ENCODE measurements around the gene SMARCAL1. TPM values are rescaled to one million over a fixed set of nuclear protein-coding genes. Genes with fewer than 3 reads are reported as not detected.
A peak's percentile ranks its signal among the peaks of the same experiment; 100 is the strongest.

SMARCAL1 gene
- 10 to 100 TPM in 1 of 4 donors, 1 to 10 TPM in 3; 5.4 to 15.4 (median 8.3) TPM for polyA plus RNA-seq
- long read RNA-seq, donor 1, result 0 reads
- long read RNA-seq, donor 2, partial matches to known transcripts, result 0 of 1 reads
- long read RNA-seq, donor 2, other reads (novel, unspliced or antisense), result 0 of 1 reads
- long read RNA-seq, donor 3, result 0 reads
- long read RNA-seq, donor 4, partial matches to known transcripts, result 0 of 1 reads
- long read RNA-seq, donor 4, other reads (novel, unspliced or antisense), result 0 of 1 reads
- long read RNA-seq, donor 5, partial matches to known transcripts, result 0 of 1 reads
- long read RNA-seq, donor 5, other reads (novel, unspliced or antisense), result 0 of 1 reads
- long read RNA-seq, donor 6, result 0 reads
- long read RNA-seq, donor 7, result 0 reads
- long read RNA-seq, donor 8, partial matches to known transcripts, result 0 of 1 reads
- long read RNA-seq, donor 8, other reads (novel, unspliced or antisense), result 0 of 1 reads
- long read RNA-seq, donor 9, partial matches to known transcripts, result 0 of 1 reads
- long read RNA-seq, donor 9, other reads (novel, unspliced or antisense), result 0 of 1 reads
- long read RNA-seq, donor 10, partial matches to known transcripts, result 9 of 9 reads
- long read RNA-seq, donor 10, other reads (novel, unspliced or antisense), result 0 of 9 reads

GRCh38 chr2:216412022-216412999 lies at the start of gene SMARCAL1:
Gene SMARCAL1, plus strand, starts transcription at chr2:216412484. Its CDS starts 2,221 bp downstream, at chr2:216414705.
- H3K27me3 ChIP-seq (ENCODE audit: control insufficient read depth in 3 of 3, insufficient read depth in 3 of 3, low read length in 3 of 3), result no peaks in the 10 kb centered on the region
- 6 to 7% (median 7%) methylated on average over 53 to 56 of the region's 56 CpGs for WGBS, 3 donors
- DNase-seq, result peak; percentile 99 to 100
- H3K9me3 ChIP-seq (ENCODE audit: control insufficient read depth in 2 of 2, insufficient read depth in 1 of 2, low read depth in 1 of 2, low read length in 1 of 2), result no peaks in the 10 kb centered on the region
- no peak for FAIRE-seq
- peaks cover 0 to 3% (median 3%) of the 10 kb centered on the region in 3 donors for H3K4me1 ChIP-seq (ENCODE audit: control insufficient read depth in 3 of 3, insufficient read depth in 2 of 3, low read depth in 1 of 3, low read length in 2 of 3)
- H3K36me3 ChIP-seq (ENCODE audit: control insufficient read depth in 3 of 3, insufficient read depth in 2 of 3, low read depth in 1 of 3, low read length in 3 of 3), result peaks cover 2 to 16% (median 6%) of the 10 kb centered on the region in 3 donors
- peak within 1 kb of the TSS; percentile 50 to 98 (median 73) for H3K4me3 ChIP-seq (ENCODE audit: low read depth in 1 of 3, low read length in 3 of 3)
- H3K27ac ChIP-seq (ENCODE audit: low read depth in 1 of 3, low read length in 2 of 3), result peak within 1 kb of the TSS; percentile 80 to 94 (median 94)

GRCh38 chr2:216362730-216363129 lies 49.6 kb upstream of the SMARCAL1 start:
- no peak overlapping the region for H3K27ac ChIP-seq (ENCODE audit: low read depth in 1 of 3, low read length in 2 of 3)
- no peak overlapping the region for H3K4me3 ChIP-seq (ENCODE audit: low read depth in 1 of 3, low read length in 3 of 3)
- no peaks in the 10 kb centered on the region for H3K9me3 ChIP-seq (ENCODE audit: control insufficient read depth in 2 of 2, insufficient read depth in 1 of 2, low read depth in 1 of 2, low read length in 1 of 2)
- DNase-seq (peak in 1 of 2 donors; percentile 16), FAIRE-seq (no peak)
- peaks cover 0 to 10% (median 0%) of the 10 kb centered on the region in 3 donors for H3K27me3 ChIP-seq (ENCODE audit: control insufficient read depth in 3 of 3, insufficient read depth in 3 of 3, low read length in 3 of 3)
- no peaks in the 10 kb centered on the region for H3K4me1 ChIP-seq (ENCODE audit: control insufficient read depth in 3 of 3, insufficient read depth in 2 of 3, low read depth in 1 of 3, low read length in 2 of 3)
- 31 to 56% (median 45%) methylated on average over 2 of the region's 2 CpGs for WGBS, 3 donors
- no peaks in the 10 kb centered on the region for H3K36me3 ChIP-seq (ENCODE audit: control insufficient read depth in 3 of 3, insufficient read depth in 2 of 3, low read depth in 1 of 3, low read length in 3 of 3)

- WGBS, 3 donors, result 68 to 78% (median 75%) methylated on average over 3 of the region's 3 CpGs
- DNase-seq (no peak), FAIRE-seq (no peak)
- H3K4me3 ChIP-seq (ENCODE audit: low read depth in 1 of 3, low read length in 3 of 3), result no peak overlapping the region
- H3K27me3 ChIP-seq (ENCODE audit: control insufficient read depth in 3 of 3, insufficient read depth in 3 of 3, low read length in 3 of 3), result peaks cover 0 to 13% (median 0%) of the 10 kb centered on the region in 3 donors
- H3K36me3 ChIP-seq (ENCODE audit: control insufficient read depth in 3 of 3, insufficient read depth in 2 of 3, low read depth in 1 of 3, low read length in 3 of 3), result no peaks in the 10 kb centered on the region
- no peaks in the 10 kb centered on the region for H3K9me3 ChIP-seq (ENCODE audit: control insufficient read depth in 2 of 2, insufficient read depth in 1 of 2, low read depth in 1 of 2, low read length in 1 of 2)
- H3K27ac ChIP-seq (ENCODE audit: low read depth in 1 of 3, low read length in 2 of 3), result no peak overlapping the region
- no peaks in the 10 kb centered on the region for H3K4me1 ChIP-seq (ENCODE audit: control insufficient read depth in 3 of 3, insufficient read depth in 2 of 3, low read depth in 1 of 3, low read length in 2 of 3)
Observed at GRCh38 chr2:216363221-216363620, 49.1 kb upstream of the SMARCAL1 start.

GRCh38 chr2:216365518-216365917 lies 46.8 kb upstream of the SMARCAL1 start:
- Histone ChIP-seq H3K27ac (ENCODE audit: low read depth in 1 of 3, low read length in 2 of 3) (no peak overlapping the region), H3K4me1 (ENCODE audit: control insufficient read depth in 3 of 3, insufficient read depth in 2 of 3, low read depth in 1 of 3, low read length in 2 of 3) (no peaks in the 10 kb centered on the region), H3K27me3 (ENCODE audit: control insufficient read depth in 3 of 3, insufficient read depth in 3 of 3, low read length in 3 of 3) (peaks cover 0 to 22% (median 16%) of the 10 kb centered on the region in 3 donors), H3K9me3 (ENCODE audit: control insufficient read depth in 2 of 2, insufficient read depth in 1 of 2, low read depth in 1 of 2, low read length in 1 of 2) (no peaks in the 10 kb centered on the region), H3K36me3 (ENCODE audit: control insufficient read depth in 3 of 3, insufficient read depth in 2 of 3, low read depth in 1 of 3, low read length in 3 of 3) (no peaks in the 10 kb centered on the region), H3K4me3 (ENCODE audit: low read depth in 1 of 3, low read length in 3 of 3) (no peak overlapping the region)
- no peak for DNase-seq
- 69 to 82% (median 75%) methylated on average over 2 of the region's 2 CpGs for WGBS, 3 donors
- FAIRE-seq, result no peak

- FAIRE-seq (no peak), DNase-seq (no peak)
- Histone ChIP-seq H3K4me1 (ENCODE audit: control insufficient read depth in 3 of 3, insufficient read depth in 2 of 3, low read depth in 1 of 3, low read length in 2 of 3) (peaks cover 0 to 4% (median 3%) of the 10 kb centered on the region in 3 donors), H3K4me3 (ENCODE audit: low read depth in 1 of 3, low read length in 3 of 3) (no peak overlapping the region), H3K27me3 (ENCODE audit: control insufficient read depth in 3 of 3, insufficient read depth in 3 of 3, low read length in 3 of 3) (peaks cover 0 to 34% (median 22%) of the 10 kb centered on the region in 3 donors), H3K9me3 (ENCODE audit: control insufficient read depth in 2 of 2, insufficient read depth in 1 of 2, low read depth in 1 of 2, low read length in 1 of 2) (no peaks in the 10 kb centered on the region), H3K36me3 (ENCODE audit: control insufficient read depth in 3 of 3, insufficient read depth in 2 of 3, low read depth in 1 of 3, low read length in 3 of 3) (no peaks in the 10 kb centered on the region), H3K27ac (ENCODE audit: low read depth in 1 of 3, low read length in 2 of 3) (no peak overlapping the region)
- WGBS, 3 donors, result 26 to 45% (median 42%) methylated on average over 5 of the region's 5 CpGs
Observed at GRCh38 chr2:216366777-216367471, 45.4 kb upstream of the SMARCAL1 start.

GRCh38 chr2:216369821-216370220 lies 42.5 kb upstream of the SMARCAL1 start:
- Histone ChIP-seq H3K27ac (ENCODE audit: low read depth in 1 of 3, low read length in 2 of 3) (no peak overlapping the region), H3K4me1 (ENCODE audit: control insufficient read depth in 3 of 3, insufficient read depth in 2 of 3, low read depth in 1 of 3, low read length in 2 of 3) (peaks cover 2 to 4% (median 3%) of the 10 kb centered on the region in 3 donors), H3K9me3 (ENCODE audit: control insufficient read depth in 2 of 2, insufficient read depth in 1 of 2, low read depth in 1 of 2, low read length in 1 of 2) (no peaks in the 10 kb centered on the region), H3K4me3 (ENCODE audit: low read depth in 1 of 3, low read length in 3 of 3) (no peak overlapping the region), H3K27me3 (ENCODE audit: control insufficient read depth in 3 of 3, insufficient read depth in 3 of 3, low read length in 3 of 3) (peaks cover 0 to 50% (median 23%) of the 10 kb centered on the region in 3 donors), H3K36me3 (ENCODE audit: control insufficient read depth in 3 of 3, insufficient read depth in 2 of 3, low read depth in 1 of 3, low read length in 3 of 3) (no peaks in the 10 kb centered on the region)
- no peak for DNase-seq
- FAIRE-seq, result no peak
- 74 to 83% (median 79%) methylated on average over 18 of the region's 18 CpGs for WGBS, 3 donors

GRCh38 chr2:216370961-216371712 lies 41.1 kb upstream of the SMARCAL1 start:
- WGBS, 3 donors, result 1 to 8% (median 4%) methylated on average over 31 to 53 of the region's 53 CpGs
- DNase-seq (no peak), FAIRE-seq (no peak)
- Histone ChIP-seq H3K27me3 (ENCODE audit: control insufficient read depth in 3 of 3, insufficient read depth in 3 of 3, low read length in 3 of 3) (peaks cover 0 to 50% (median 23%) of the 10 kb centered on the region in 3 donors), H3K4me3 (ENCODE audit: low read depth in 1 of 3, low read length in 3 of 3) (no peak overlapping the region), H3K9me3 (ENCODE audit: control insufficient read depth in 2 of 2, insufficient read depth in 1 of 2, low read depth in 1 of 2, low read length in 1 of 2) (no peaks in the 10 kb centered on the region), H3K4me1 (ENCODE audit: control insufficient read depth in 3 of 3, insufficient read depth in 2 of 3, low read depth in 1 of 3, low read length in 2 of 3) (peaks cover 2 to 4% (median 3%) of the 10 kb centered on the region in 3 donors), H3K27ac (ENCODE audit: low read depth in 1 of 3, low read length in 2 of 3) (no peak overlapping the region), H3K36me3 (ENCODE audit: control insufficient read depth in 3 of 3, insufficient read depth in 2 of 3, low read depth in 1 of 3, low read length in 3 of 3) (no peaks in the 10 kb centered on the region)
